HepG2 (cell line): ENCODE results near the gene TACC3. TPM values are rescaled to one million over a fixed set of nuclear protein-coding genes. Genes with fewer than 3 reads are reported as not detected.
A peak's percentile ranks its signal among the peaks of the same experiment; 100 is the strongest.

Experiments
- AGO1 ChIP-seq: fragments of 200-400 bp; formaldehyde crosslinking; IDR thresholded peaks from 2 replicates; pipeline ENCODE4 v1.6.1; 2017; ENCODE audit warnings: mild to moderate bottlenecking, low read depth, low read length, moderate library complexity; ENCODE audit not compliant: poor library complexity, severe bottlenecking
- AKAP8 ChIP-seq: sonication (generic); formaldehyde crosslinking; IDR thresholded peaks from 2 replicates; pipeline ENCODE4 v1.5.1; 2020; ENCODE audit warnings: mild to moderate bottlenecking, missing genetic modification reagents
- ASH2L ChIP-seq: fragments of 300-600, 200-600 bp; sonication (generic); IDR thresholded peaks from 2 replicates; pipeline ENCODE4 v1.7.0; 2017; ENCODE audit warnings: low read depth, mild to moderate bottlenecking, moderate library complexity, mixed read lengths, low read length; ENCODE audit not compliant: insufficient read length
- DNMT3B ChIP-seq: conservative IDR thresholded peaks from 2 replicates; pipeline ENCODE4 v1.6.1; 2016; ENCODE audit warnings: missing biosample characterization, control low read depth
- HDAC6 ChIP-seq: fragments of 200-600 bp; sonication (generic); IDR thresholded peaks from 2 replicates; pipeline ENCODE4 v1.7.0; 2017; ENCODE audit warnings: mild to moderate bottlenecking, antibody characterized with exemption, low read length, low read depth
- NFATC3 ChIP-seq: sonication (generic); formaldehyde crosslinking; IDR thresholded peaks from 2 replicates; pipeline ENCODE4 v1.5.1; 2020; ENCODE audit warnings: mild to moderate bottlenecking, missing genetic modification reagents
- NR2F2 ChIP-seq: IDR thresholded peaks from 2 replicates; pipeline ENCODE4 v1.6.1; 2012; ENCODE audit warnings: low read depth, inconsistent platforms, borderline replicate concordance
- NRL ChIP-seq: sonication (generic); formaldehyde crosslinking; IDR thresholded peaks from 2 replicates; pipeline ENCODE4 v1.5.0; 2020; ENCODE audit warnings: missing genetic modification reagents, mild to moderate bottlenecking, moderate library complexity, borderline replicate concordance
- RXRA ChIP-seq: sonication (generic); formaldehyde crosslinking; IDR thresholded peaks from 2 replicates; pipeline ENCODE4 v1.5.1; 2020; ENCODE audit warnings: missing genetic modification reagents
- SAFB2 ChIP-seq: sonication (generic); formaldehyde crosslinking; IDR thresholded peaks from 2 replicates; pipeline ENCODE4 v1.5.1; 2020; ENCODE audit warnings: missing genetic modification reagents, low read depth, mild to moderate bottlenecking, borderline replicate concordance
- SNAI1 ChIP-seq: sonication (generic); formaldehyde crosslinking; IDR thresholded peaks from 2 replicates; pipeline ENCODE4 v1.5.0; 2020; ENCODE audit warnings: mild to moderate bottlenecking, missing genetic modification reagents, borderline replicate concordance
- SOX13 ChIP-seq, 3 experiments: fragments of 450-650 bp in 1 of 3; sonication (generic) in 1 of 3; formaldehyde crosslinking in 1 of 3; IDR thresholded peaks in 2 of 3; conservative IDR thresholded peaks in 1 of 3; 2 replicates each; pipeline versions ENCODE4 v1.5.0 to v1.6.1; 2016 to 2020; ENCODE audit warnings: antibody characterized with exemption in 1 of 3, mild to moderate bottlenecking in 1 of 3, missing compliant biosample characterization in 1 of 3, missing genetic modification reagents in 1 of 3, moderate library complexity in 1 of 3
- ZMYM4 ChIP-seq: sonication (generic); formaldehyde crosslinking; IDR thresholded peaks from 2 replicates; pipeline ENCODE4 v1.8.1; 2023; ENCODE audit warnings: mild to moderate bottlenecking, missing genetic modification reagents
- ZNF121 ChIP-seq: sonication (generic); formaldehyde crosslinking; IDR thresholded peaks from 2 replicates; pipeline ENCODE4 v1.5.0; 2020; ENCODE audit warnings: mild to moderate bottlenecking, missing genetic modification reagents
- ZNF207 ChIP-seq: fragments of 450-650 bp; IDR thresholded peaks from 2 replicates; pipeline ENCODE4 v1.6.1; 2016; ENCODE audit warnings: antibody characterized with exemption, borderline replicate concordance
- ZNF292 ChIP-seq: sonication (generic); formaldehyde crosslinking; IDR thresholded peaks from 2 replicates; pipeline ENCODE4 v1.8.1; 2022; ENCODE audit warnings: mild to moderate bottlenecking, low read depth, missing genetic modification reagents, borderline replicate concordance
- ZNF432 ChIP-seq: sonication (generic); formaldehyde crosslinking; IDR thresholded peaks from 2 replicates; pipeline ENCODE4 v1.5.0; 2020; ENCODE audit warnings: missing genetic modification reagents, mild to moderate bottlenecking, borderline replicate concordance
- ZNF441 ChIP-seq: sonication (generic); formaldehyde crosslinking; IDR thresholded peaks from 2 replicates; pipeline ENCODE4 v1.7.0; 2021; ENCODE audit warnings: missing genetic modification reagents, borderline replicate concordance
- ZNF510 ChIP-seq: sonication (generic); formaldehyde crosslinking; IDR thresholded peaks from 2 replicates; pipeline ENCODE4 v1.4.0; 2020; ENCODE audit warnings: low read depth, mild to moderate bottlenecking, missing genetic modification reagents
- ZNF652 ChIP-seq: IDR thresholded peaks from 2 replicates; pipeline ENCODE4 v1.6.1; 2016; ENCODE audit warnings: low read depth, borderline replicate concordance
- ZNF768 ChIP-seq: sonication (generic); formaldehyde crosslinking; IDR thresholded peaks from 2 replicates; pipeline ENCODE4 v1.4.0; 2020; ENCODE audit warnings: missing genetic modification reagents
- ZNF782 ChIP-seq: sonication (generic); formaldehyde crosslinking; IDR thresholded peaks from 2 replicates; pipeline ENCODE4 v1.4.0; 2020; ENCODE audit warnings: missing genetic modification reagents, mild to moderate bottlenecking, borderline replicate concordance
- ZNF841 ChIP-seq: sonication (generic); formaldehyde crosslinking; IDR thresholded peaks from 2 replicates; pipeline ENCODE4 v1.8.1; 2023; ENCODE audit warnings: missing genetic modification reagents, borderline replicate concordance
- polyA plus RNA-seq, 8 experiments: library from polyadenylated mRNA; depleted of rRNA in 3 of 8; stranded (reverse) in 7 of 8; unstranded in 1 of 8; fragments of >200 nt; fragmentation: Illumina TruSeq in 4 of 8; extraction: Trizol in 4 of 8; gene quantifications; 2 replicates each; pipeline versions ENCODE4 v1.2.1 to v1.2.3, GENCODE V29; 2011 to 2016; ENCODE audit warnings: low read depth in 4 of 8, missing spikeins in 1 of 8, mixed read lengths in 1 of 8; ENCODE audit not compliant: insufficient read depth in 1 of 8
- total RNA-seq, 5 experiments: library from RNA; depleted of rRNA; stranded (reverse); fragments of >200 nt; fragmentation: Illumina TruSeq; extraction: Trizol; gene quantifications; 2 replicates each; pipeline ENCODE4 v1.2.3, GENCODE V29; 2016; ENCODE audit warnings: low read depth in 1 of 5
- TF ChIP-seq, protein P1 (sequence below): sonication (generic); formaldehyde crosslinking; IDR thresholded peaks from 2 replicates; pipeline ENCODE4 v1.4.0; 2020; ENCODE audit warnings: missing genetic modification reagents
- TF ChIP-seq, protein P2 (sequence below): sonication (generic); formaldehyde crosslinking; IDR thresholded peaks from 2 replicates; pipeline ENCODE4 v1.4.0; 2020; ENCODE audit warnings: mild to moderate bottlenecking, missing genetic modification reagents
- TF ChIP-seq, protein P3 (sequence below): sonication (generic); formaldehyde crosslinking; IDR thresholded peaks from 2 replicates; pipeline ENCODE4 v1.4.0; 2020; ENCODE audit warnings: mild to moderate bottlenecking, missing genetic modification reagents
- TF ChIP-seq, protein P4 (sequence below): IDR thresholded peaks from 2 replicates; pipeline ENCODE4 v1.6.1; 2016

TACC3 gene
- total and polyA plus RNA-seq, 2 of the 13 experiments (the other 11 are each of a cell fraction or from before 2014, with no cell fraction given) = 20.3 to 21.2 TPM

DNA sequence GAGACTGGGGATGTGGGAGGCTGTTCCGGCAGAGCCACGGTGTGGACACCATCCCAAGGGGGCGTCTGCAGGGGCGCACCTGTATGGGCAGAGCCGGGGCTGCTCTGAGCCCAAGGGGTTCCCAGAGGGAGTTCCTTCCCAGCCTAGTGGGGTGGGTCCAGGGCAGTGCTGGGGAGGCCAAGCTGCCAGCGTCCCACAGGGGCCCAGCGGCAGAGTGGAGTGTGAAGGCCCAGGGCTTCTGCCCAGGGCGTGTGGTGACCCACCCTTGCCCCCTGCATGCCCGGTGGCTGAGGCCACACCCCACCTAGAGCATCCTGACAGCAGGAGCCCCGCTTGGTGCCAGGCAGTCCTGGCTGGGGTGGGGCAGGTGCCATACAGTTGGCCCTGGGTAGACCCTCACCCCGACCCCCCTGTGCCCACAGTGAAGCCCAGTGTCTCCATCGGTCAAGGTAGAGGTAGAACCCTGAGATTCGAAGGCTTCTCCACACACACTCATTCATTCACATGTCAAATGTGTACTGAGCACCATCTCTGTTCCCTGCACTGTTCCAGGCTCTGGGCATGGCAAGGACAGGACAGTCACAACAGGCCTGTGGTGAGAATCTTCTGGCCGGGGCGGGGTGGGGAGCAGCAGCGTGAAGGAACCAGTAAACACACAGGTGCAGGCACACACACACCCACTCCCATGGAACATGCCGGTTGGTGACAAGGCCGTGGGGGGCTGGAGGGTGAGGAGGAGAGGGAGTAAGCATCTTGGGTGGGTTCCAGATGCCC is 29.2 kb downstream of the TACC3 start (continued):
- TF ChIP-seq, protein P1, sequence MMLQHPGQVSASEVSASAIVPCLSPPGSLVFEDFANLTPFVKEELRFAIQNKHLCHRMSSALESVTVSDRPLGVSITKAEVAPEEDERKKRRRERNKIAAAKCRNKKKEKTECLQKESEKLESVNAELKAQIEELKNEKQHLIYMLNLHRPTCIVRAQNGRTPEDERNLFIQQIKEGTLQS (CRISPR knock-in tag) = no peak
- no peak for TF ChIP-seq ZNF292 (CRISPR knock-in tag)
- TF ChIP-seq AKAP8 (CRISPR knock-in tag) = no peak
- TF ChIP-seq, protein P2, sequence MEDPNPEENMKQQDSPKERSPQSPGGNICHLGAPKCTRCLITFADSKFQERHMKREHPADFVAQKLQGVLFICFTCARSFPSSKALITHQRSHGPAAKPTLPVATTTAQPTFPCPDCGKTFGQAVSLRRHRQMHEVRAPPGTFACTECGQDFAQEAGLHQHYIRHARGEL = no peak
- TF ChIP-seq, protein P3, sequence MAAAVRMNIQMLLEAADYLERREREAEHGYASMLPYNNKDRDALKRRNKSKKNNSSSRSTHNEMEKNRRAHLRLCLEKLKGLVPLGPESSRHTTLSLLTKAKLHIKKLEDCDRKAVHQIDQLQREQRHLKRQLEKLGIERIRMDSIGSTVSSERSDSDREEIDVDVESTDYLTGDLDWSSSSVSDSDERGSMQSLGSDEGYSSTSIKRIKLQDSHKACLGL (CRISPR knock-in tag) = 0 out of 2 replicates have a peak, but pooled peaks have one; percentile 3
- TF ChIP-seq SNAI1 = no peak
- peak; percentile 84 for TF ChIP-seq ZNF121
- 0 out of 2 replicates have a peak, but pooled peaks have one; percentile 39 for TF ChIP-seq ZNF782 (CRISPR knock-in tag)
- no peak for TF ChIP-seq ZNF652 (CRISPR knock-in tag)
- TF ChIP-seq ZNF841 (CRISPR knock-in tag) = no peak
- peak; percentile 30; the same call in 1 of the 2 replicates for TF ChIP-seq ZMYM4
- TF ChIP-seq HDAC6 = no peak
- TF ChIP-seq ZNF768 (CRISPR knock-in tag) = peak; percentile 15; the same call in 1 of the 2 replicates
- no peak for TF ChIP-seq ZNF432 (CRISPR knock-in tag)
- TF ChIP-seq ZNF441 (CRISPR knock-in tag) = no peak
- no peak for TF ChIP-seq SOX13 (IDR thresholded peaks at IDR 0.05)
- TF ChIP-seq SOX13 (CRISPR knock-in tag; conservative IDR thresholded peaks at IDR 0.05 in 1 of 2, IDR thresholded peaks at IDR 0.05 in 1 of 2) = no peak
- no peak for TF ChIP-seq ASH2L
- TF ChIP-seq NRL (CRISPR knock-in tag) = peak; percentile 40; the same call in 1 of the 2 replicates
- TF ChIP-seq ZNF510 (CRISPR knock-in tag) = no peak
- no peak for TF ChIP-seq SAFB2 (CRISPR knock-in tag)
- no peak for TF ChIP-seq DNMT3B (CRISPR knock-in tag)
- TF ChIP-seq, protein P4, sequence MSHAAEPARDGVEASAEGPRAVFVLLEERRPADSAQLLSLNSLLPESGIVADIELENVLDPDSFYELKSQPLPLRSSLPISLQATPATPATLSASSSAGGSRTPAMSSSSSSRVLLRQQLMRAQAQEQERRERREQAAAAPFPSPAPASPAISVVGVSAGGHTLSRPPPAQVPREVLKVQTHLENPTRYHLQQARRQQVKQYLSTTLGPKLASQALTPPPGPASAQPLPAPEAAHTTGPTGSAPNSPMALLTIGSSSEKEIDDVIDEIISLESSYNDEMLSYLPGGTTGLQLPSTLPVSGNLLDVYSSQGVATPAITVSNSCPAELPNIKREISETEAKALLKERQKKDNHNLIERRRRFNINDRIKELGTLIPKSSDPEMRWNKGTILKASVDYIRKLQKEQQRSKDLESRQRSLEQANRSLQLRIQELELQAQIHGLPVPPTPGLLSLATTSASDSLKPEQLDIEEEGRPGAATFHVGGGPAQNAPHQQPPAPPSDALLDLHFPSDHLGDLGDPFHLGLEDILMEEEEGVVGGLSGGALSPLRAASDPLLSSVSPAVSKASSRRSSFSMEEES (CRISPR knock-in tag) = no peak
- no peak for TF ChIP-seq NR2F2
- TF ChIP-seq RXRA = no peak
- TF ChIP-seq ZNF207 = no peak
- peak; percentile 5 for TF ChIP-seq AGO1
- TF ChIP-seq NFATC3 (CRISPR knock-in tag) = no peak
